ENCODE measurements around the gene RANBP3.

RANBP3 gene

DNA sequence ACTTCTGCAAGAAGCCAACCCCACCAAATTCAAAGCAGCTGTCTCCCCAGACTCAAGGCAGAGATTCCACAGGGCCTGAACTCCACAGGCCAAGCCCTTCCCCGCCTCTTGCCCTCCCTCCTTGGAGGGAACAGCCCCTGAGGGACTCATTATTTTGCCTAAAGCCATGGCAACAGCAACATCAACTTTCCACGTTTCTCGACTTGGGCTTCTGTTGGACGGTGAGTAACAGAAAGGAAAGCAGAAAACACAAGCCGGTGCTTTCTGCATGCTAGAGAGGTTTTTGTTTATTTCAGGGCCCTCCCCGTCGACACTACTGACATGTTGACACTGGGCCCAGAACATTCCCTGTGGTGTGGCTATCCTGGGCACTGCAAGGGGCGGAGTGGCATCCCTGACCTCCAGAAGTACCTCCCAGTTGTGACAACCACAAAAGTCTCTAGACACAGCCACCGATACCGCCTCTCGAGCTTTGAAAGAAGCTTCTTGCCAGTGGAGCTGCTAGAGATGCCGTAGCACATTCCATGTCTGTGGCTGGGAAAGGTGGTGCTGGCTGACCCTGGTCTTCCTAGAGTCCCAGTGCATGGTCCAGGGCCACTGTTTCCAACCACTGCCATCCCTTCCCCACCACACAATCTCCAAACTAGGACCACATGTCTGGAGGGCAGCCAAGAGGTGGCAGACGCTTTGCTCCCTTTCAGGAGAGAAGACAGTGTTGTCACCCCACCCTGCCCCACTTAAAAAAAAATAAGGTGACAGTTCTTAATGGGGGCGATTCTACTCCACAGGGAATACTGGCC is 51.1 kb downstream of the RANBP3 start:
- peak; percentile 33 for DNase-seq (ENCODE audit: low read depth)

- no peak for DNase-seq (ENCODE audit: low read depth)
Measured at GRCh38 chr19:5925830-5926427, 52.0 kb downstream of the RANBP3 start.

GRCh38 chr19:5923356-5923755 is 54.6 kb downstream of the RANBP3 start:
- no peak for DNase-seq (ENCODE audit: low read depth)

GRCh38 chr19:5922161-5922545 is 55.8 kb downstream of the RANBP3 start:
- no peak for DNase-seq (ENCODE audit: low read depth)

GRCh38 chr19:5921516-5922160 is 56.3 kb downstream of the RANBP3 start:
- no peak for DNase-seq (ENCODE audit: low read depth)

DNA sequence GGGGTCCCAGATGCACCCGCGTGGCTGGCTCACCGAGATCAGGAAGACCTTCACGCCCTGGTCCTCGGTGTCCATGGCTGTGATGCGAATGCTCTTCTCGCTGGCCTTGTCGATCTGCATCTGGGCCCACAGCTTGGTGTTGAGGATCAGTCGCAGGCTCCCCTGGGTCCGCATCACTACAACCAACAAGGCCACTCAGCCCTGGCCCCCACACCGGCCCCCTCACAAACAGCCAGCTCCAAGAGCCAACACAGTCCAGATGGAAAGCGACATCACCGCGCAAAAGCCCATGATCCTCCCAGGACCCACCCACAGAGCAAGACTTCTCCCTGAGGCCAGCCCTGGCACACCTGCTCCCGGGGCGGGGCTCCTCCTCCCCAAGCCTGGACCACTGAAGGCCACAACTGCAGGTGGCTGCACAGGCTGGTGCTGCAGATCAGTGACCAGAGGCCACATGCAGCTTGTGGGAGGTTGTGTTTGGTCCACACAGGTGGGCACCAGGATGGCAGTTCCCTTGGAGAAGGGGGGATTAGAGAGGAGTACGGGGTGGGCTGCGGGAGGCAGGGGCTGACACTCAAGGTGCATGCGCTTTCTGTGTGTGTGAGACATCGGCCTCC is 59.4 kb downstream of the RANBP3 start:
- DNase-seq (ENCODE audit: low read depth), result no peak

DNA sequence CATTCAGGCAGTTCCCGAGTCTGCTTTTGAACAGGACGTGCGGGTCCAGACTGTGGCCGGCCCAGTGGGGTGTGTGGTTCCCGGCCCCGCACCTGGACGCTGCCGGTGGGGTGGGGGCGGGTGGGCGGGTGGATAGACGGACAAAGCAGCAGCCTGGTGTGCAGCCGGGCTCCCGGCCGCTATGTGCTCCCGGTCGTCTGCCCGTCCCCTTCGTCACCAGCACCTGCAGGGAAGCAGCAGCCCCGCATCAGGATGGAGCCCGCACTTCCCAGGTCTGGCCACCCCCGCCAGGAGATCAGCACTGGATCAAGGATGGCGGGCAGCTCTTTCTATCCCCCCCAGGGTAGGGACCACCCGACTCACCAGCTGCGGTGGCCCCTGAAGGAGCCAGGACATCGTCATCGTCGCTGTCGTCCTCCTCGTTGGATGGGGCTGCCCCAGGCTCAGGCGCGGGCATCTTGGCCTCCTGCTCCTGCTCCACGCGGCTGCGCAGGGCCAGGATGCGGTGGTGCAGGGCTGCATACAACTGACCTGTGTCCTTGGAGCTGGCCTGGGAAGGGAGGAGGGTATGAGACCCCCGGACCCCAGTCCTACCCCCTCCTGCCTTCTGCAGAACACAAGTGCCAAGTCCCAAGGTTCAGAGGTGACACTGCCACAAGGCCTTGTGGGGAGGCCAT is 60.4 kb downstream of the RANBP3 start:
- DNase-seq (ENCODE audit: low read depth), result no peak

GRCh38 chr19:5916181-5916708 is 61.7 kb downstream of the RANBP3 start:
- DNase-seq (ENCODE audit: low read depth), result no peak

DNA sequence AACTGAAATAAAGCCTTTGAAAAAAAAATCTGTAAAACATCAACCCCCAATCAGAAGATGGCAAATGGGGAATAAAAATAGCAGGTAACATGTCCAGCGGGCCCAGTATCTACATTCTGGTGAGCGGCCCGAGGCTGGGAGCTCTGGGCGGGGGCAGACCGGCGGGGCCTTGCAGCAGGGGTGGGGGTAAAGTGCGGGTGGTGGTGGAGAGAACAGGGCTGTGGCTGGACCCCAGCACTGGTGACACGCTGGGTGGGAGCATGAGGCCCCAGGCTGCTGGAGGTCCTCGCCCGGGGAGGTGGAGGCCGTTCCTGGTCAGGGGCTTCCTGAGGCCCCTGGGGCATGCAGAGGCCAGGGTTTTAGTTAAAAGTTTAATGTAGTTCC is 62.2 kb downstream of the RANBP3 start:
- no peak for DNase-seq (ENCODE audit: low read depth)

GRCh38 chr19:5914946-5915781 is 62.8 kb downstream of the RANBP3 start:
- DNase-seq (ENCODE audit: low read depth), result no peak

- no peak for DNase-seq (ENCODE audit: low read depth)
Measured at GRCh38 chr19:5914358-5914774, 63.6 kb downstream of the RANBP3 start.

DNA sequence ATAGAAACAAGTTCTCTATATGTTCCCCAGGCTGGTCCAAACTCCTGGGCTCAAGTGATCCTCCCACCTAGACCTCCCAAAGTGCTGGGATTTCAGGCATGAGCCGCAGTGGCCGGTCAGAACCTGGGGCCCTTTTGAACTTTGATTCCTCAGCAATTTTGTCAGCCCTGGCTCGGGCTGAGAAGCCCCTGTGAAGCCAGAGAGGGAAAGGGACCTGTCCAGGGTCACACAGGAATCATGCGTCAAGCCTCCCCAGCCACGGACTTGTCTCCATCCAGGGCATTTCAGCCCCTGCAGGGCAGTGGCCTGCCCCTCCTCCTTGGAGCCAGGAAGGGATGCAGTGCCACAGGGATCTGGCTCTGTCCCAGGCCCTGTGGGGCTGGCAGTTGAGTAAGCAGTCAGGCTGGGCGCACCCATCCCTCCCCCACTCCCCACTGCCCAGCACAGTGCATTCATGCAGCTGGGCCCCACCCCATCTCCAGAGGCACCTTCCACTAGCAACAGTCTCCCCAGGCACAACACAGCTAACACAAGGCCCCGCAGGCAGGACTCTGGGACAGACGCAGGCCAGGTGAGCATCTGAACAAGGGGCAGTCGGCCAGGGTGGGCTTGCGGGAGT is 64.1 kb downstream of the RANBP3 start, which contains the start of gene CAPS:
TSS of gene CAPS (plus strand) at position 516 of the 619 bp plus-strand sequence. CDS start 153 bp downstream, outside the sequence.
- DNase-seq (ENCODE audit: low read depth), result peak; percentile 75

DNA sequence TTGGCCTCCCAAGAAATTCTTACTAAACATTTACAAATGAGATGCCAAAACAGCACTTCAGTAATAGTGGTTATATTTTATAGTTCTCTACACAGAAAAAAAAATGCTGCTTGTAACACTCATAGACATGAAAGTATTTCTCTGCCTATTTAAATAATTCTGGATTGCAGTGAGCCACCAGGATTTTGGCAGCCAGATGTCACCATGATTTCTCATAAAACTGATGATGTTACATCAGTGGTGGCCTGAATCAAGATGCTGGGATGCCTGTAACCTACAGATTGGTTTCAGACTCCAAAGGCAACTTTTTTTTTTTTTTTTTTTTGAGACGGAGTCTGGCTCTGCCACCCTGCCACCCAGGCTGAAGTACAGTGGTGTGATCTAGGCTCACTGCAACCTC is 66.6 kb downstream of the RANBP3 start:
- no peak for DNase-seq (ENCODE audit: low read depth)

- DNase-seq (ENCODE audit: low read depth), result no peak
Measured at GRCh38 chr19:5910638-5910907, 67.4 kb downstream of the RANBP3 start.

- no peak for DNase-seq (ENCODE audit: low read depth)
Measured at GRCh38 chr19:5908773-5909442, 69.0 kb downstream of the RANBP3 start.

DNA sequence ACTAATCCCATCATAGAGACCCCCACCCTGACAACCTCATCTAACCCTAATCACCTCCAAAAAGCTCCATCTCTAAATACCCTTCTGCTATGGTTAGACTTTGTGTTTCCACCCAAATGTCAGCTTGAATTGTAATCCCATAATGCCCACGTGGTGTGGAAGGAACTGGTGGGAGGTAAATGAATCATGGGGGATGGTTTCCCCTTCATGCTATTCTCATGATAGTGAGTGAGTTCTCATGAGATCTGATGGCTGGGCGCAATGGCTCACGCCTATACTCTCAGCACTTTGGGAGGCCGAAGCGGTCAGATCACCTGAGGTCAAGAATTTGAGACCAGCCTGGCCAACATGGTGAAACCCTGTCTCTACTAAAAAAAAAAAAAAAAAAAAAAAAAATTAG is 70.7 kb downstream of the RANBP3 start:
- DNase-seq (ENCODE audit: low read depth), result peak; percentile 31

DNA sequence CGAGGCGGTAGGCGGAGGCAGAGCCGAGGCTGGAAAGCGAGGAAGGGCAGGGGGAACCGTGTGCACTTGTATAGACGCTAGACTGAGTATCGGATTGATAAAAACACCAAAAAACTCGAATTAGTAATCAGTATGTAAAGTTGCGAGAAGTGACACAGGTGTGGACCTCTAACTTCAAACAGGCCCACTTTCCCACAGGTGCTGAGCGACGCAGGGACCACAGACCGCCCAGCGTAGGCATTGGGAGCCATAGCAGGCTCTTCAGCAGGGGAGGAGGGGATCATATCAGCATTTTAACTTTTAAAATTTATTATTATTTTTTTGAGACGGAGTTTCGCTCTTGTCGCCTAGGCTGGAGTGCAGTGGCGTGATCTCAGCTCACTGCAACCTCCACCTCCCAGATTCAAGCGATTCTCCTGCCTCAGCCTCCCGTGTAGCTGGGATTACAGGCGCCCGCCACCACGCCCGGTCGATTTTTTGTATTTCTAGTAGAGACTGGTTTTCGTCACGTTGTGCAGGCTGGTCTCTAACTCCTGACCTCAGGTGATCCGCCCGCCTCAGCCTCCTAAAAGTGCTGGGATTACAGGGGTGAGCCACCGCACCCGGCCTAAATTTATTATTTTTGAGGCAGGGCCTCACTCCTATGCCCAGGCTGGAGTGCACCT is 72.7 kb downstream of the RANBP3 start:
- no peak for DNase-seq (ENCODE audit: low read depth)

DNA sequence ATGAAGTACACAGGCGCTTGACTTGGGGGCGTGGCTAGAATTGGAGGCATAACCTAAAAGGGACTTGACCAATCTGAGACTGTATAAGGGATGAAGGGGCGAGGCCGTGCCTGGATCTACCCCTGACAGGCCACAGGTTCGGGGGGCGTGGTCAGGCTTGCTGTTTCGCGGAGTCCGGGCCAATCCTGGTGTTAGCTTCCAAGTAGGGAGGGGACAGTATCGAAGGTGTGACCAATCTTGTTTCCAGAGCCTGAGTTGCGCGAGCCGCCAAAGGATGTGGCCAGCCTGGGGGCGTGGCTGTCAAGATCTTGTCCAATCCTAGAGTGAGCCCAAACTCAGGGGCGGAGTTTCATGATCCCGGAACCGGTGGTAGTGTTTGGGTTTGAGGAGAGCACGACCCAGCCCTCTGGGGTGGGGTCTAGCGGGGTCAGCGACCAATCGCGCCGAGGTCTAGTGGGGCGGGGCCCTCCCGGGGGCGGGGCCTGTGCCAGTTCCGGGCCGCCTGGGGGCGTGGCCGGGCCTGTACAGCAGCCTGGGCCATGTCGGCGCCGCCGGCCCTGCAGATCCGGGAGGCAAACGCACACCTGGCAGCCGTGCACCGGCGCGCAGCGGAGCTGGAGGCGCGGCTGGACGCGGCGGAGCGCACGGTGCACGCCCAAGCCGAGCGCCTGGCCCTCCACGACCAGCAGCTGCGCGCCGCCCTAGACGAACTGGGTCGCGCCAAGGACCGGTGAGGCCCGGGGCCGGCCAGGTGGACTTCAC is 73.4 kb downstream of the RANBP3 start, which contains the start of gene VMAC:
TSS of gene VMAC (plus strand) at position 521 of the 762 bp plus-strand sequence. CDS start at position 540, 19 bp downstream.
- peak; percentile 100 for DNase-seq (ENCODE audit: low read depth)

All from amniotic epithelial cell (primary cell).